OCI-LY7 (cell line): ENCODE measurements around the gene S100A1.

Source experiments
- CTCF ChIP-seq: fragments of 200-600 bp; sonication (generic); conservative IDR thresholded peaks from 2 replicates; pipeline ENCODE4 v1.5.1; 2014; ENCODE audit warnings: mild to moderate bottlenecking, antibody characterized with exemption, low read length, moderate library complexity, mixed read lengths
- EZH2phosphoT487 ChIP-seq: fragments of 200-600 bp; sonication (generic); IDR thresholded peaks from 2 replicates; pipeline ENCODE4 v1.6.1; 2018; ENCODE audit warnings: low read depth, borderline replicate concordance, mild to moderate bottlenecking, mixed run types, antibody characterized with exemption, low read length, moderate library complexity, mixed read lengths

- TF ChIP-seq CTCF, result no peak
- no peak for TF ChIP-seq EZH2phosphoT487
Observed at GRCh38 chr1:153608089-153608682, 20.0 kb upstream of the S100A1 start.
